ENCODE data around the gene FUT7. TPM values are rescaled to one million over a fixed set of nuclear protein-coding genes. Genes with fewer than 3 reads are reported as not detected.

FUT7 gene
- total and polyA plus RNA-seq, 2 donors (not counting 1 experiment from before 2014, with no cell fraction given) = not detected

GRCh38 chr9:137032858-137033257 is 970 bp upstream of the FUT7 start:
- Histone ChIP-seq H2AFZ (ENCODE audit: low read length) (no peak overlapping the region), H3K9ac (ENCODE audit: insufficient read depth, low read length) (no peak overlapping the region), H3K4me3 (replicated peaks in 1 of 4; ENCODE audit: control extremely low read depth in 1 of 4, insufficient read depth in 1 of 4, low read depth in 3 of 4, low read length in 4 of 4) (no peak overlapping the region), H3K9me3 (ENCODE audit: control insufficient read depth, insufficient read depth, low read depth, low read length) (no peaks in the 10 kb centered on the region), H3K4me2 (ENCODE audit: extremely low read depth, insufficient read depth, low read length) (no peak overlapping the region), H3K36me3 (ENCODE audit: control insufficient read depth, insufficient read depth, low read length) (no peaks in the 10 kb centered on the region), H3K27ac (ENCODE audit: insufficient read depth, low read length) (no peak overlapping the region), H3K79me2 (ENCODE audit: control insufficient read depth, insufficient read depth, low read length) (no peaks in the 10 kb centered on the region), H3K4me1 (ENCODE audit: control insufficient read depth, extremely low read depth, insufficient read depth, low read length) (peaks cover 4% of the 10 kb centered on the region), H3K27me3 (ENCODE audit: control insufficient read depth, insufficient read depth, low read length) (no peaks in the 10 kb centered on the region), H4K20me1 (ENCODE audit: control insufficient read depth, extremely low read depth, insufficient read depth, low read length) (no peaks in the 10 kb centered on the region)
- TF ChIP-seq EZH2 (IDR thresholded peaks at IDR 0.05; ENCODE audit: low read length, missing control alignments) (no peak), CTCF (conservative IDR thresholded peaks at IDR 0.05 in 1 of 2, IDR thresholded peaks at IDR 0.05 in 1 of 2; ENCODE audit: low read depth in 1 of 2, low read length in 2 of 2) (no peak)
- DNase-seq (ENCODE audit: low read depth in 2 of 2) = no peak

GRCh38 chr9:137030538-137031527 is 1.1 kb downstream of the FUT7 start:
- Histone ChIP-seq H3K4me2 (ENCODE audit: extremely low read depth, insufficient read depth, low read length) (no peak overlapping the region), H3K9me3 (ENCODE audit: control insufficient read depth, insufficient read depth, low read depth, low read length) (no peaks in the 10 kb centered on the region), H3K79me2 (ENCODE audit: control insufficient read depth, insufficient read depth, low read length) (no peaks in the 10 kb centered on the region), H3K27ac (ENCODE audit: insufficient read depth, low read length) (no peak overlapping the region), H4K20me1 (ENCODE audit: control insufficient read depth, extremely low read depth, insufficient read depth, low read length) (no peaks in the 10 kb centered on the region), H3K4me3 (replicated peaks in 1 of 4; ENCODE audit: control extremely low read depth in 1 of 4, insufficient read depth in 1 of 4, low read depth in 3 of 4, low read length in 4 of 4) (no peak overlapping the region), H3K4me1 (ENCODE audit: control insufficient read depth, extremely low read depth, insufficient read depth, low read length) (peaks cover 4% of the 10 kb centered on the region), H3K9ac (ENCODE audit: insufficient read depth, low read length) (no peak overlapping the region), H3K27me3 (ENCODE audit: control insufficient read depth, insufficient read depth, low read length) (no peaks in the 10 kb centered on the region), H2AFZ (ENCODE audit: low read length) (no peak overlapping the region), H3K36me3 (ENCODE audit: control insufficient read depth, insufficient read depth, low read length) (no peaks in the 10 kb centered on the region)
- no peak for TF ChIP-seq EZH2 (IDR thresholded peaks at IDR 0.05; ENCODE audit: low read length, missing control alignments)
- no peak for TF ChIP-seq CTCF (conservative IDR thresholded peaks at IDR 0.05 in 1 of 2, IDR thresholded peaks at IDR 0.05 in 1 of 2; ENCODE audit: low read depth in 1 of 2, low read length in 2 of 2)
- no peak for DNase-seq (ENCODE audit: low read depth in 2 of 2)

GRCh38 chr9:137030006-137030405 is 1.9 kb downstream of the FUT7 start:
- no peak overlapping the region for H3K9ac ChIP-seq (ENCODE audit: insufficient read depth, low read length)
- H3K36me3 ChIP-seq (ENCODE audit: control insufficient read depth, insufficient read depth, low read length) = no peaks in the 10 kb centered on the region
- no peaks in the 10 kb centered on the region for H3K9me3 ChIP-seq (ENCODE audit: control insufficient read depth, insufficient read depth, low read depth, low read length)
- no peak overlapping the region for H3K4me2 ChIP-seq (ENCODE audit: extremely low read depth, insufficient read depth, low read length)
- no peak overlapping the region for H3K27ac ChIP-seq (ENCODE audit: insufficient read depth, low read length)
- no peak for DNase-seq (ENCODE audit: low read depth in 2 of 2)
- no peaks in the 10 kb centered on the region for H3K79me2 ChIP-seq (ENCODE audit: control insufficient read depth, insufficient read depth, low read length)
- TF ChIP-seq CTCF (conservative IDR thresholded peaks at IDR 0.05 in 1 of 2, IDR thresholded peaks at IDR 0.05 in 1 of 2; ENCODE audit: low read depth in 1 of 2, low read length in 2 of 2) (no peak), EZH2 (IDR thresholded peaks at IDR 0.05; ENCODE audit: low read length, missing control alignments) (no peak)
- peaks cover 4% of the 10 kb centered on the region for H3K4me1 ChIP-seq (ENCODE audit: control insufficient read depth, extremely low read depth, insufficient read depth, low read length)
- no peaks in the 10 kb centered on the region for H3K27me3 ChIP-seq (ENCODE audit: control insufficient read depth, insufficient read depth, low read length)
- H4K20me1 ChIP-seq (ENCODE audit: control insufficient read depth, extremely low read depth, insufficient read depth, low read length) = no peaks in the 10 kb centered on the region
- no peak overlapping the region for H2AFZ ChIP-seq (ENCODE audit: low read length)
- no peak overlapping the region for H3K4me3 ChIP-seq (replicated peaks in 1 of 4; ENCODE audit: control extremely low read depth in 1 of 4, insufficient read depth in 1 of 4, low read depth in 3 of 4, low read length in 4 of 4)
